ENCODE measurements around the gene TRAPPC3. TPM values are rescaled to one million over a fixed set of nuclear protein-coding genes. Genes with fewer than 3 reads are reported as not detected.

TRAPPC3 gene
- total RNA-seq, 1 donor from 2014 or later: 106 TPM

Other genes starting within 250 kb of the TRAPPC3 start
- gene AGO3, start 218.4 kb downstream of the TRAPPC3 start, total RNA-seq: 17.1 and 25.3 TPM in 2 replicates
- 0.13 and 0.21 TPM in 2 replicates for gene TEKT2, start 65.4 kb downstream of the TRAPPC3 start, total RNA-seq
- gene ADPRS, start 60.6 kb downstream of the TRAPPC3 start, total RNA-seq: 32.6 and 43.5 TPM in 2 replicates
- 3.7 and 5.6 TPM in 2 replicates for gene COL8A2, start 24.3 kb downstream of the TRAPPC3 start, total RNA-seq
- gene MAP7D1, start 6.7 kb upstream of the TRAPPC3 start, total RNA-seq: 77.1 and 91.4 TPM in 2 replicates
- 152 and 167 TPM in 2 replicates for gene THRAP3, start 75.0 kb upstream of the TRAPPC3 start, total RNA-seq
- 1.1 TPM in 2 replicates for gene SH3D21, start 156.9 kb upstream of the TRAPPC3 start, total RNA-seq
- 108 and 133 TPM in 2 replicates for gene EVA1B, start 174.2 kb upstream of the TRAPPC3 start, total RNA-seq
- 13.3 and 19.2 TPM in 2 replicates for gene STK40, start 236.4 kb upstream of the TRAPPC3 start, total RNA-seq
- 12.3 and 13.6 TPM in 2 replicates for gene LSM10, start 248.4 kb upstream of the TRAPPC3 start, total RNA-seq

Measured in pulmonary artery endothelial cell (primary cell).